ENCODE results near the gene RNF40.

The RNF40 gene

GRCh38 chr16:30761928-30762902, at the start of gene RNF40, which contains the start of gene CFAP119:
RNF40 (plus strand) TSS chr16:30762322; CDS start chr16:30762546, 224 bp downstream.
CFAP119 (minus strand) TSS chr16:30762062; CDS start chr16:30761748, 314 bp downstream.
- DNase-seq (ENCODE audit: low read depth) = peak; percentile 82

- DNase-seq (ENCODE audit: low read depth) = peak; percentile 11
These were observed 46.2 kb upstream of the RNF40 start for GRCh38 chr16:30715750-30716445.

- DNase-seq (ENCODE audit: low read depth) = no peak
These were observed 42.0 kb upstream of the RNF40 start for GRCh38 chr16:30720086-30720485.

GRCh38 chr16:30720694-30721093, 41.4 kb upstream of the RNF40 start:
- no peak for DNase-seq (ENCODE audit: low read depth)

GRCh38 chr16:30721167-30721566, 41.0 kb upstream of the RNF40 start:
- DNase-seq (ENCODE audit: low read depth) = no peak

GRCh38 chr16:30721606-30722005, 40.5 kb upstream of the RNF40 start:
- DNase-seq (ENCODE audit: low read depth) = no peak

- no peak for DNase-seq (ENCODE audit: low read depth)
These were observed 39.7 kb upstream of the RNF40 start for GRCh38 chr16:30722443-30722842.

GRCh38 chr16:30722916-30723315, 39.2 kb upstream of the RNF40 start:
- DNase-seq (ENCODE audit: low read depth) = no peak

GRCh38 chr16:30723725-30724355, 38.3 kb upstream of the RNF40 start:
- no peak for DNase-seq (ENCODE audit: low read depth)

- no peak for DNase-seq (ENCODE audit: low read depth)
These were observed 37.3 kb upstream of the RNF40 start for GRCh38 chr16:30724641-30725417.

GRCh38 chr16:30725418-30725792, 36.7 kb upstream of the RNF40 start:
- no peak for DNase-seq (ENCODE audit: low read depth)

- no peak for DNase-seq (ENCODE audit: low read depth)
These were observed 33.8 kb upstream of the RNF40 start for GRCh38 chr16:30728321-30728720.

GRCh38 chr16:30728899-30729672, 33.0 kb upstream of the RNF40 start:
- no peak for DNase-seq (ENCODE audit: low read depth)

- DNase-seq (ENCODE audit: low read depth) = no peak
These were observed 30.7 kb upstream of the RNF40 start for GRCh38 chr16:30731411-30731810.

GRCh38 chr16:30736995-30737793, 24.9 kb upstream of the RNF40 start:
- DNase-seq (ENCODE audit: low read depth) = no peak

GRCh38 chr16:30737794-30738648, 24.1 kb upstream of the RNF40 start:
- DNase-seq (ENCODE audit: low read depth) = no peak

- no peak for DNase-seq (ENCODE audit: low read depth)
These were observed 22.9 kb upstream of the RNF40 start for GRCh38 chr16:30738984-30739951.

All from stimulated activated CD8-positive, alpha-beta memory T cell treated with anti-CD3 and anti-CD28 coated beads, Interleukin-7, amount 100 ng/mL, for 24 hours (primary cell).